HCT116 (cell line): ENCODE data around the gene NR2F2. TPM values are rescaled to one million over a fixed set of nuclear protein-coding genes. Genes with fewer than 3 reads are reported as not detected.

ENCODE experiments used
- ATAC-seq: fragments of 200-7000 bp; cut with Tn5 transposase; 2 replicates; pipeline ENCODE4 v1.9.1; 2020; ENCODE audit warnings: mild to moderate bottlenecking, moderate library complexity
- BruUV-seq: library from RNA; stranded (reverse); fragments of 400-500 nt; replicated peaks from 2 replicates; lab custom pipeline; 2021; lab: Mats Ljungman, UMichigan
- CTCF ChIA-PET: fragments of 300-600 bp; sonication (Branson Sonifier 250); formaldehyde crosslinking; loops from one replicate; lab custom pipeline; 2021; ENCODE audit warnings: antibody characterized with exemption; lab: Charles Lee
- POLR2A ChIA-PET: fragments of 300-600, 350-600 bp; sonication (Branson Sonifier 250); formaldehyde crosslinking; loops from one replicate; lab custom pipeline; 2021; ENCODE audit warnings: antibody characterized with exemption; lab: Charles Lee
- RAD21 ChIA-PET, 2 experiments: fragments of 300-600 bp; sonication (Branson Sonifier 250); formaldehyde crosslinking; loops; one replicate each; lab custom pipeline; 2023; ENCODE audit warnings: low total read pairs in 2 of 2; ENCODE audit not compliant: uncharacterized antibody in 2 of 2, unreplicated experiment in 2 of 2, low non-redundant PET in 1 of 2; lab: Charles Lee
- DNase-seq: peaks from one replicate; pipeline ENCODE4 v3.0.0-alpha.2; 2010; ENCODE audit warnings: low read depth, low spot score
- H2AFZ ChIP-seq: fragments of 200-600 bp; shearing (Covaris generic), sonication (generic); 2 replicates; pipeline ENCODE4 v1.6.1; 2017; ENCODE audit warnings: low read depth, mixed run types, mixed read lengths, antibody characterized with exemption, low read length; ENCODE audit not compliant: poor library complexity, severe bottlenecking
- H3K27ac ChIP-seq: 2 replicates; pipeline ENCODE4 v1.5.1; 2012; ENCODE audit warnings: low read depth, low read length
- H3K27me3 ChIP-seq: fragments of 200-600 bp; sonication (generic); 2 replicates; pipeline ENCODE4 v1.6.1; 2016; ENCODE audit warnings: mixed run types, low read length, mixed read lengths; ENCODE audit not compliant: insufficient read depth
- H3K36me3 ChIP-seq, 2 experiments: fragments of 200-500 bp in 1 of 2; fragments of 200-600 bp in 1 of 2; sonication (Bioruptor generic) in 1 of 2; sonication (generic) in 1 of 2; 2 replicates each; pipeline versions ENCODE4 v1.5.1 to v1.6.1; 2014 to 2016; ENCODE audit warnings: low read length in 2 of 2, inconsistent platforms in 1 of 2, mixed read lengths in 1 of 2, mixed run types in 1 of 2; ENCODE audit not compliant: insufficient read depth in 2 of 2, control insufficient read depth in 1 of 2
- H3K4me1 ChIP-seq, 2 experiments: fragments of 200-600 bp in 1 of 2; sonication (generic) in 1 of 2; 2 replicates each; pipeline versions ENCODE4 v1.5.1 to v1.6.1; 2012 to 2017; ENCODE audit warnings: low read length in 2 of 2, inconsistent platforms in 1 of 2, mild to moderate bottlenecking in 1 of 2, mixed read lengths in 1 of 2, mixed run types in 1 of 2, moderate library complexity in 1 of 2; ENCODE audit not compliant: insufficient read depth in 2 of 2, control insufficient read depth in 1 of 2
- H3K4me2 ChIP-seq: fragments of 200-600 bp; sonication (generic); 2 replicates; pipeline ENCODE4 v1.6.1; 2017; ENCODE audit warnings: mixed run types, low read length, mixed read lengths
- H3K4me3 ChIP-seq, 2 experiments: fragments of 200-600 bp in 1 of 2; sonication (generic) in 1 of 2; replicated peaks in 1 of 2; 2 replicates each; pipeline ENCODE4 v1.5.1; 2011 to 2016; ENCODE audit warnings: low read length in 2 of 2, control low read depth in 1 of 2, low read depth in 1 of 2, mild to moderate bottlenecking in 1 of 2, mixed read lengths in 1 of 2, mixed run types in 1 of 2
- H3K79me2 ChIP-seq: fragments of 200-600 bp; sonication (generic); 2 replicates; pipeline ENCODE4 v1.6.1; 2017; ENCODE audit warnings: mild to moderate bottlenecking, mixed run types, low read length, moderate library complexity, mixed read lengths; ENCODE audit not compliant: insufficient read depth
- H3K9ac ChIP-seq: fragments of 200-600 bp; sonication (generic); 2 replicates; pipeline ENCODE4 v1.6.1; 2016; ENCODE audit warnings: low read length, mixed read lengths
- H3K9me2 ChIP-seq: fragments of 200-600 bp; sonication (generic), shearing (Covaris generic); 2 replicates; pipeline ENCODE4 v1.6.1; 2017; ENCODE audit warnings: mixed run types, mild to moderate bottlenecking, moderate library complexity; ENCODE audit not compliant: insufficient read depth
- H3K9me3 ChIP-seq, 2 experiments: fragments of 200-500 bp in 1 of 2; fragments of 200-600 bp in 1 of 2; sonication (Bioruptor generic) in 1 of 2; sonication (generic) in 1 of 2; 2 replicates each; pipeline ENCODE4 v1.6.1; 2014 to 2017; ENCODE audit warnings: low read length in 2 of 2, mixed read lengths in 2 of 2, inconsistent platforms in 1 of 2, low read depth in 1 of 2, mild to moderate bottlenecking in 1 of 2, mixed run types in 1 of 2, moderate library complexity in 1 of 2; ENCODE audit not compliant: control insufficient read depth in 1 of 2, insufficient read depth in 1 of 2
- H4K20me1 ChIP-seq: fragments of 200-600 bp; sonication (generic), shearing (Covaris generic); 2 replicates; pipeline ENCODE4 v1.6.1; 2017; ENCODE audit warnings: mixed run types, mild to moderate bottlenecking, moderate library complexity; ENCODE audit not compliant: insufficient read depth
- CEBPB ChIP-seq: IDR thresholded peaks from 2 replicates; pipeline ENCODE4 v1.6.1; 2012; ENCODE audit warnings: low read depth
- ELF1 ChIP-seq: IDR thresholded peaks from 2 replicates; pipeline ENCODE4 v1.6.1; 2012; ENCODE audit warnings: low read depth, borderline replicate concordance
- RAD21 ChIP-seq: IDR thresholded peaks from 2 replicates; pipeline ENCODE4 v1.6.1; 2012; ENCODE audit warnings: low read depth, mild to moderate bottlenecking
- intact Hi-C: fragments of 100-400 bp; cut with micrococcal nuclease; formaldehyde crosslinking; loops from 2 replicates; pipeline ENCODE4 v1.10.0; 2022
- total RNA-seq: library from RNA; stranded (reverse); gene quantifications from one replicate; pipeline ENCODE4 v1.2.1, GENCODE V29; 2021; ENCODE audit not compliant: unreplicated experiment
- TF ChIP-seq, protein P1 (sequence below): IDR thresholded peaks from 2 replicates; pipeline ENCODE4 v1.6.1; 2012

The NR2F2 gene
- total RNA-seq, 1 experiment from 2014 or later = 61.4 TPM

DNA sequence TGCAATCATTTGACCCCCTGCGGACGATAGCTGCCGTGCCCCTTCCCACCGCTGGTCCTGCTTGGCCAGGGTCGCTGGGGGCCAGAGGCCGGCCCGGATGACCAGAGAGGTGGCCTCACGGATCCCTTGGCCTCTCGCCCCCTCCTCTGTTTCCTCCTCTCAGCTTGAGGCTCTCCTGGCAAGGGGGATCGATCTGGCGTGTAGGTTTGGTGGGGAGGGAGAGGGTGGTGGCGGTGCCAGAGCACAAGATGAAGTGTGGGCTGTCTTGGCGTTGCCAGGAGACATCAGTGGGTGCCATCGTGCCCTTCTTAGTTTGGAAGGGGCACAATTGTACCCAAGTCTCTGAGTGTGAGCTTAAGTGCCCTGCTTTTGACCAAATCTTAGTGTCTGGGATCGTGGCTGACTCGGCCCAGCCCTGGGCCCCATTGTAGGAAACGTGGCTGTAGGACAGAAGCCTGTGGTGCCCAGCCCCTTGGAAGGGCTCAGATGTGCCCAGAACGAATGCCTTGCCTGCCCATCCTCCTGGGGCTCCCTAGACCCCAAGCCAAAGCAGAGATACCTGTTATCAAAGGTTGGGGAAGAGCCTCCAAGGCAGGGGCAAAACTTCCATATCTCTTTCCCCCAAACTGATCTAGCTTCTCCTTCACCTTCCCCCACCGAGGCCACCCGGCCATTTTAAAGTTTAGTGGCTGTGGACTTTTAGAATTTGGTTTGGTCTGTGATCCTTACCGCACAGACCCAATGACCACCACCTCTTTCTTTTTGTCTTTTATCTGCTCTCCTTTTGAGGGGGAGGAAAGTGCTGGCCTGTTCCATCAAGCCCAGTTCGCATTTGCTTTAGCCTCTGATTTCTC, 14.4 kb downstream of the NR2F2 start:
- RAD21 ChIA-PET = no interaction called here
- BruUV-seq = no TSS peak
- Histone ChIP-seq H4K20me1 (peaks cover 9% of the 10 kb centered on the region; the same call in 1 of the 2 replicates), H3K9me3 (no peaks in the 10 kb centered on the region), H3K9ac (no peak overlapping the region), H3K79me2 (peaks cover 99% of the 10 kb centered on the region), H3K36me3 (peaks cover 2 to 30% of the 10 kb centered on the region in 2 experiments; a peak in 3 of 4 replicates), H3K27me3 (no peaks in the 10 kb centered on the region), H3K4me3 (no peak overlapping the region), H3K27ac (no peak overlapping the region), H3K4me1 (no peaks in the 10 kb centered on the region), H2AFZ (no peak overlapping the region), H3K4me2 (no peak overlapping the region), H3K9me2 (no peaks in the 10 kb centered on the region)
- CTCF ChIA-PET = no interaction called here
- intact Hi-C loops = no loop called here
- no peak for TF ChIP-seq ELF1
- no peak for TF ChIP-seq CEBPB
- TF ChIP-seq, protein P1, sequence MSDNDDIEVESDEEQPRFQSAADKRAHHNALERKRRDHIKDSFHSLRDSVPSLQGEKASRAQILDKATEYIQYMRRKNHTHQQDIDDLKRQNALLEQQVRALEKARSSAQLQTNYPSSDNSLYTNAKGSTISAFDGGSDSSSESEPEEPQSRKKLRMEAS = no peak
- ATAC-seq (0 out of 2 replicates have a peak, but pooled peaks have one; percentile 7), DNase-seq (no peak)
- POLR2A ChIA-PET = no interaction called here

DNA sequence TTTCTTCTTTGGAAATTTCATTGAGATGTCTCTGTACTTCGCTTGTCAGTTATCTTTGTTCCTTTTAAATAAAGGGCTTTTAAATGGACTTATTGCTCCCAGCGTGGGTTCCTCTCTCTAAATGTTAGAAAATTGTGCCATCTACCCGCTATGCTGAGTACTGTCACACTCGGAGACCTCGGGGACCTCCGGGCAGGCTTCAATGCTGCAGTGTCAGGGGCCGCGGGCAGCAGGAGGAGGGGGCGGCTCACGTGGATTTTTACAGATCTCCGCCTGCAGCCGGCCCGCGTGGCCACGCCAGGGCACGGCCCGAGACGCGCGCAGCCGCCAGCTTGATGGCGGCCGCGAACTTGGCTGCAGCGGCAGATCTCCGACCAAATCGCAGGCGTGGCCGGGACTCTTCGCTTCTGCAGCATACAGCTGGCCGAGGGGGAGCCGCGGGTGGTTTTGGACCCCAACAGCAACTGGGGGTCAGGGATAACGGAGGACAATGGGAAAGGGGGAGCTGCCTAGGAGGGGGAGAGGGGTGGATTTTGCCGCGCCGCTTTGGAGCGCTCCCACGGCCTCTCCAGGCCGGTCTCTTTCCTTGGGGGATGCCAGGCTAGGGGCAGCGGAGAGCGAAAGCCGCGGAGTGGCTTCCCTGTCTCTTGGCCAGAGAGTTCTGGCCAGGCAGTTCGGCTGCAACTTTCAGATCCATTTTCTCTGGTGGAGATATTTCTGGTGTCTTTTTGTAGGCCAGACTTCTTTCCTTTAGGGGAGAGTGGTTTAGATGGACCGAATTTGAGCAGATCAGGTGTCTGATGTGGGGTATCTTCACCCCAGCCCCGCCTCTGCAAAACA, 15.3 kb downstream of the NR2F2 start:
- peak; percentile 37; the same call in 1 of the 2 replicates for TF ChIP-seq RAD21
- TF ChIP-seq, protein P1 = no peak
- TF ChIP-seq, all 23 proteins: peak for 1
- POLR2A ChIA-PET = no interaction called here
- no peak overlapping the region for H3K4me3 ChIP-seq

More for the DNA sequence above, 15.3 kb downstream of the NR2F2 start:
- Histone ChIP-seq H3K4me2 (no peak overlapping the region), H4K20me1 (peaks cover 12% of the 10 kb centered on the region; the same call in 1 of the 2 replicates), H3K9me3 (no peaks in the 10 kb centered on the region), H3K27ac (no peak overlapping the region), H3K36me3 (peaks cover 2 to 30% of the 10 kb centered on the region in 2 experiments; a peak in 3 of 4 replicates), H3K4me1 (no peaks in the 10 kb centered on the region), H3K9ac (no peak overlapping the region), H2AFZ (no peak overlapping the region), H3K9me2 (no peaks in the 10 kb centered on the region), H3K79me2 (peaks cover 98% of the 10 kb centered on the region), H3K27me3 (no peaks in the 10 kb centered on the region)
- ChIA-PET RAD21 (no interaction called here), CTCF (no interaction called here)
- intact Hi-C loops = no loop called here
- 0 out of 2 replicates have a peak, but pooled peaks have one; percentile 16 for ATAC-seq
- no TSS peak for BruUV-seq
- DNase-seq = no peak
